GM18520 (cell line): ENCODE results near the gene MRAP.

ENCODE experiments used
- ATAC-seq: cut with Tn5 transposase; IDR thresholded peaks from one replicate; pipeline ENCODE4 v1.9.1; 2021; ENCODE audit not compliant: unreplicated experiment

Gene MRAP

GRCh38 chr21:32321480-32321879 is 22.8 kb downstream of the MRAP start:
- no peak for ATAC-seq

GRCh38 chr21:32322103-32322502 is 23.4 kb downstream of the MRAP start:
- ATAC-seq, result no peak

GRCh38 chr21:32322676-32323075 is 24.0 kb downstream of the MRAP start:
- ATAC-seq, result no peak

GRCh38 chr21:32325706-32326105 is 27.1 kb downstream of the MRAP start:
- ATAC-seq, result no peak

GRCh38 chr21:32328595-32328994 is 29.9 kb downstream of the MRAP start:
- ATAC-seq, result no peak

DNA sequence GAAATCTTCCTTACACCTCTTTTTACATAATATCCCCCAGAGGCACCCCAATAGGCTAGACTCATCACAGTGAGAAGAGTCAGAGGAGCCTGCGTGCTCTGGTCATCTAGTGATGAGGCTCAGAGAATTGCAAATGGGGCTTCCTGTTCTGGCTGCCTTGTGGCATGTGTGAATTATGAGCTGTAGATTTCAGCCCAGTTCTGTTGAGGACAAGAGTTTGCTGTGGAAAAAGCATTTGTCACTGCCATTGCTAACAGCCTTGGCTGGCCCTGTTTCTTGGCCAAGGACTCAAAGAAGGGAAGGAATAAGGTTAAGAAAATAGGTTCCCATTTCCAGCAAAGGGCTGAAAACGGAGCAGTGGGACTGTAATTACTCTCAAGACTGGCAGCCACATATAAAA is 30.7 kb downstream of the MRAP start:
- no peak for ATAC-seq

GRCh38 chr21:32329776-32330175 is 31.1 kb downstream of the MRAP start:
- ATAC-seq, result no peak

GRCh38 chr21:32330784-32331311 is 32.2 kb downstream of the MRAP start:
- ATAC-seq, result no peak

DNA sequence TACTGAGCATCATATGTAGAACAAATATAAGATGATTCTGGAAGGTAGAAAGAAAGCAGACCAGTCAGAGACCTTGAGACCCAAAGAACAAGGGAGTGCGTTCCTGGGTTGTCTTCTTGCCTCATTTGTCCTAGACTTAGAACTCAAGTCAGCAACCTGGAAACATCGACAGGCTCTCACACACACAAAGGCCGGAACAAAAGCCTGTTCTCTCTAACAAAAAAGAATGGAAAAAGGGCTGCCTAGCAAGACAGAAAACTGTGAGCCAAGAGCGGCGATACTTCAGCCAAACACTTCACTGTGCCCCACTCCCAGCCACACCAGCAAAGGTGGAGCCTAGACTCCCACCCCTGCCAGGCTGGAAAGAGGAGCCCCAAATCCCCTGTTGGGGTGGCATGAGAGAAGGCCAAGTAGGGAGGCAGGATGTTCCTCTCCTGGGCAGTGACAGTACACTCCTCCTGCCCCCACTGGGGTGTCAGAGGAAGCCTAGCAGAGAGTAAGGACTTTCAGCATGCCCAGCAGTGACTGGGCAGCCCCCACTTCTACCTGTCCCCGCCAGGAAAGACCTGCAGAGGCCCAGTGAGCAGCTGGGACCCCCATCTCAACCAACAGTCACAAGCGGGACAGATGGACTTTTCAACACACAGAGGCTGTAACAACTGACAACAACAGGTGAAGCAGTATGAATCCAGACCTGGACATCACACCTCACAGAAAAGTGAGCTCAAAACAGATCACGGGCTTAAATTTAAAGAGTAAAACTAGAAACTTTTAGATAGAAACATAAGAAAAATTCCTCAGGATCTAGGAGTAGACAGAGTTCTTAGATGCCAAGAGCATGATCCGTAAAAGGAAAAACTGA is 33.0 kb downstream of the MRAP start:
- no peak for ATAC-seq

DNA sequence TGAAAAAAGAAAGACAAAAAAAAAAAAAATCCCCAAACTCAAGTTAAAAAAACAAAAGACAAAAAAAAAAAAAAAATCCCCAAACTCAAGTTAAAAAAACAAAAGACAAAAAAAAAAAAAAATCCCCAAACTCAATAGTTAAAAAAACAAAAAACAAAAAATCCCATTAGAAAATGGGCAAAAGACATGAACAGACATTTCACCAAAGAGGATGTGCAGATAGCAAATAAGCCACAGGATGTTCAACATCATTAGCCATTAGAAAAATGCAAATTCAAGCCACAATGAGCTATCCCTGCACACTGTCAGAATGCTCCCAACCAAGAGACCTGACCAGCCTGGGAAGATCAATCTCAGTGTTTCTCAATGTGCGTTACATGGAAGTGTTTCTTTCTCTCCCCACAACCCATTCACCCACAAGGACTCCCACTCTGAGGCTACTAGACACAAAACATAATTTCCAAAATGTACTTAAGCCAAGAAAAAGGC is 33.9 kb downstream of the MRAP start:
- no peak for ATAC-seq

- ATAC-seq, result no peak
Measured at GRCh38 chr21:32333953-32334673, 35.5 kb downstream of the MRAP start.

- ATAC-seq, result no peak
Measured at GRCh38 chr21:32334980-32335531, 36.4 kb downstream of the MRAP start.

GRCh38 chr21:32335601-32336575 is 37.2 kb downstream of the MRAP start:
- ATAC-seq, result no peak

- no peak for ATAC-seq
Measured at GRCh38 chr21:32336711-32337110, 38.1 kb downstream of the MRAP start.

DNA sequence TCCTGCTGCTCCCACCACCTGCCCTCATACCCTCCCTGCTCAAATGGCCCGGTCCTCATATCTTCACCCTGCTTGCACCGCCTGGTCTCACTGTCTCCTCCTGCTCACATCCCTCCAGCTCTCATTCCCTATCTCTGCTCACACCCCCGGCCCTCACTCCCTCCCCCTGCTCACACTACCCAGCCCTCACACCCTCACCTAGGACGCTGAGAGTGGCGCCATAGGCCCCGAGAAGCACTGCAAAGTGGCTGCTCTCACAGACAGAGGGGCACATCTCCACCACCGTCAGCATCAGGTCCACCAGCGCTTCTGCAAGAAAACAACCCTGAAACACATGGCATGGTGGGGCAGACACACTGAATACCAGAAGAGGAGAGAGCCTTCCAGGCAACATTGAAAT is 38.6 kb downstream of the MRAP start:
- no peak for ATAC-seq

- ATAC-seq, result no peak
Measured at GRCh38 chr21:32338209-32338921, 39.7 kb downstream of the MRAP start.

GRCh38 chr21:32340863-32341848 is 42.5 kb downstream of the MRAP start:
- no peak for ATAC-seq

- ATAC-seq, result no peak
Measured at GRCh38 chr21:32346951-32347350, 48.3 kb downstream of the MRAP start.

DNA sequence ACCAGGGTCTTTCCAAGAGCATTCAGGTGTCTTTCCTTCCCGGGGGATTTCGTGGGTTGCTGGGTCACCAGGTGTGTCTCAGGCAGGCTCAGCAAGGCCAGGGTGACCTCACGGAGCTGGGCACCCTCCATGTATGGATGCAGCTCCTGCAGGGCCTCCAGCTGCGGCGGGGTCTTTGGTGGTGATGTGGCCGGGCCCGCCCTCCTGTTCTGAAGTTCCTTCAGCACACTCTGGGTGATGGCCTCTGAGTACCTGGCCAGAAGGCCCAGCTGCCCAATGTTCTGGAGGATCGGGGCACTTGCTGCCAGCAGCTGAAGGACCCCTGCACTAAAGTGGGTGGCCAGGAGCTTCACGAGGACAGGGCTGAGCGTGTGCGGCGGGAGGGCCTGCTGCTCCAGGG is 48.7 kb downstream of the MRAP start:
- ATAC-seq, result no peak
